ENCODE results near the gene QSOX1.

The QSOX1 gene

GRCh38 chr1:180195401-180195800 lies 40.7 kb downstream of the QSOX1 start:
- no peaks in the 10 kb centered on the region for H3K36me3 ChIP-seq (ENCODE audit: control insufficient read depth, low read length)
- H3K9me2 ChIP-seq (replicated peaks; ENCODE audit: control insufficient read depth, low read length): no peaks in the 10 kb centered on the region
- no peaks in the 10 kb centered on the region for H3F3A ChIP-seq (ENCODE audit: control insufficient read depth, insufficient read depth)
- H3K27ac ChIP-seq (ENCODE audit: low read depth, low read length): no peak overlapping the region
- H3K4me2 ChIP-seq (ENCODE audit: low read length): no peak overlapping the region
- H3K4me3 ChIP-seq (ENCODE audit: low read length): no peak overlapping the region
- no peaks in the 10 kb centered on the region for H4K20me1 ChIP-seq (ENCODE audit: control insufficient read depth, insufficient read depth, low read depth, low read length)
- no peaks in the 10 kb centered on the region for H3K79me2 ChIP-seq (ENCODE audit: control insufficient read depth, low read length)
- H3K4me1 ChIP-seq (ENCODE audit: control insufficient read depth, low read length): no peaks in the 10 kb centered on the region
- TF ChIP-seq CTCF (IDR thresholded peaks at IDR 0.05; ENCODE audit: low read depth, low read length, poor library complexity, severe bottlenecking) (no peak), EZH2phosphoT487 (IDR thresholded peaks at IDR 0.05; ENCODE audit: borderline replicate concordance, low read length) (no peak)
- H3K27me3 ChIP-seq (ENCODE audit: control insufficient read depth, low read length): no peaks in the 10 kb centered on the region
- no peaks in the 10 kb centered on the region for H3K9me3 ChIP-seq (ENCODE audit: control insufficient read depth, insufficient read depth, low read length)

GRCh38 chr1:180195916-180196315 lies 41.2 kb downstream of the QSOX1 start:
- no peak overlapping the region for H3K27ac ChIP-seq (ENCODE audit: low read depth, low read length)
- TF ChIP-seq EZH2phosphoT487 (IDR thresholded peaks at IDR 0.05; ENCODE audit: borderline replicate concordance, low read length) (no peak), CTCF (IDR thresholded peaks at IDR 0.05; ENCODE audit: low read depth, low read length, poor library complexity, severe bottlenecking) (no peak)
- no peaks in the 10 kb centered on the region for H3F3A ChIP-seq (ENCODE audit: control insufficient read depth, insufficient read depth)
- H4K20me1 ChIP-seq (ENCODE audit: control insufficient read depth, insufficient read depth, low read depth, low read length): no peaks in the 10 kb centered on the region
- no peaks in the 10 kb centered on the region for H3K79me2 ChIP-seq (ENCODE audit: control insufficient read depth, low read length)
- H3K4me2 ChIP-seq (ENCODE audit: low read length): no peak overlapping the region
- H3K4me3 ChIP-seq (ENCODE audit: low read length): no peak overlapping the region
- H3K36me3 ChIP-seq (ENCODE audit: control insufficient read depth, low read length): no peaks in the 10 kb centered on the region
- no peaks in the 10 kb centered on the region for H3K27me3 ChIP-seq (ENCODE audit: control insufficient read depth, low read length)
- no peaks in the 10 kb centered on the region for H3K4me1 ChIP-seq (ENCODE audit: control insufficient read depth, low read length)
- no peaks in the 10 kb centered on the region for H3K9me2 ChIP-seq (replicated peaks; ENCODE audit: control insufficient read depth, low read length)
- no peaks in the 10 kb centered on the region for H3K9me3 ChIP-seq (ENCODE audit: control insufficient read depth, insufficient read depth, low read length)

GRCh38 chr1:180196436-180197003 lies 41.9 kb downstream of the QSOX1 start:
- Histone ChIP-seq H3K36me3 (ENCODE audit: control insufficient read depth, low read length) (no peaks in the 10 kb centered on the region), H3K79me2 (ENCODE audit: control insufficient read depth, low read length) (no peaks in the 10 kb centered on the region), H3K4me3 (ENCODE audit: low read length) (no peak overlapping the region), H3F3A (ENCODE audit: control insufficient read depth, insufficient read depth) (no peaks in the 10 kb centered on the region), H4K20me1 (ENCODE audit: control insufficient read depth, insufficient read depth, low read depth, low read length) (no peaks in the 10 kb centered on the region), H3K9me3 (ENCODE audit: control insufficient read depth, insufficient read depth, low read length) (no peaks in the 10 kb centered on the region), H3K27ac (ENCODE audit: low read depth, low read length) (no peak overlapping the region), H3K27me3 (ENCODE audit: control insufficient read depth, low read length) (no peaks in the 10 kb centered on the region), H3K4me1 (ENCODE audit: control insufficient read depth, low read length) (no peaks in the 10 kb centered on the region), H3K4me2 (ENCODE audit: low read length) (no peak overlapping the region), H3K9me2 (replicated peaks; ENCODE audit: control insufficient read depth, low read length) (no peaks in the 10 kb centered on the region)
- TF ChIP-seq CTCF (IDR thresholded peaks at IDR 0.05; ENCODE audit: low read depth, low read length, poor library complexity, severe bottlenecking) (no peak), EZH2phosphoT487 (IDR thresholded peaks at IDR 0.05; ENCODE audit: borderline replicate concordance, low read length) (no peak)
